Trophoblast cell (in vitro differentiated cells and primary cell): ENCODE measurements around the gene TAF5.

Experiments used
- DNase-seq, 2 donors: peaks; one replicate each; pipeline ENCODE4 v3.0.0-alpha.2; 2016
- H2AFZ ChIP-seq: 2 replicates; pipeline ENCODE4 v1.6.1; 2013; ENCODE audit warnings: low read length, moderate library complexity, mild to moderate bottlenecking; ENCODE audit not compliant: insufficient read depth, poor library complexity
- H2AK5ac ChIP-seq: 2 replicates; pipeline ENCODE4 v1.6.1; 2013; ENCODE audit warnings: mild to moderate bottlenecking, low read length
- H2BK120ac ChIP-seq: 2 replicates; pipeline ENCODE4 v1.6.1; 2013; ENCODE audit warnings: low read length, mild to moderate bottlenecking, moderate library complexity; ENCODE audit not compliant: insufficient read depth, poor library complexity
- H2BK12ac ChIP-seq: 2 replicates; pipeline ENCODE4 v1.6.1; 2013; ENCODE audit warnings: mild to moderate bottlenecking, low read length, moderate library complexity
- H2BK5ac ChIP-seq: 2 replicates; pipeline ENCODE4 v1.6.1; 2013; ENCODE audit warnings: low read length, low read depth, moderate library complexity, mild to moderate bottlenecking; ENCODE audit not compliant: poor library complexity
- H3K14ac ChIP-seq: 2 replicates; pipeline ENCODE4 v1.6.1; 2013; ENCODE audit warnings: mild to moderate bottlenecking, low read length
- H3K18ac ChIP-seq: 2 replicates; pipeline ENCODE4 v1.6.1; 2013; ENCODE audit warnings: mild to moderate bottlenecking, low read length
- H3K23ac ChIP-seq: 2 replicates; pipeline ENCODE4 v1.6.1; 2013; ENCODE audit warnings: low read length
- H3K27ac ChIP-seq: 2 replicates; pipeline ENCODE4 v1.5.1; 2013; ENCODE audit warnings: low read depth, mild to moderate bottlenecking, inconsistent platforms, low read length, moderate library complexity
- H3K27me3 ChIP-seq: 2 replicates; pipeline ENCODE4 v1.6.1; 2013; ENCODE audit warnings: inconsistent platforms, mild to moderate bottlenecking, low read length, moderate library complexity; ENCODE audit not compliant: insufficient read depth
- H3K36me3 ChIP-seq, 2 experiments: 1 replicate in 1 of 2; 2 replicates in 1 of 2; pipeline ENCODE4 v1.6.1; 2013; ENCODE audit warnings: low read length in 2 of 2, mild to moderate bottlenecking in 2 of 2, moderate library complexity in 1 of 2; ENCODE audit not compliant: insufficient read depth in 2 of 2, control insufficient read depth in 1 of 2
- H3K4ac ChIP-seq: 2 replicates; pipeline ENCODE4 v1.6.1; 2013; ENCODE audit warnings: low read depth, mild to moderate bottlenecking, low read length, moderate library complexity
- H3K4me1 ChIP-seq, 2 experiments: 1 replicate in 1 of 2; 2 replicates in 1 of 2; pipeline ENCODE4 v1.6.1; 2013; ENCODE audit warnings: low read length in 2 of 2, mild to moderate bottlenecking in 2 of 2, moderate library complexity in 1 of 2; ENCODE audit not compliant: insufficient read depth in 2 of 2, control insufficient read depth in 1 of 2
- H3K4me2 ChIP-seq: 2 replicates; pipeline ENCODE4 v1.6.1; 2013; ENCODE audit warnings: inconsistent platforms, mild to moderate bottlenecking, low read length, moderate library complexity
- H3K4me3 ChIP-seq: 2 replicates; pipeline ENCODE4 v1.5.1; 2013; ENCODE audit warnings: mild to moderate bottlenecking, low read depth, low read length, inconsistent platforms
- H3K79me1 ChIP-seq: one replicate; pipeline ENCODE4 v1.6.1; 2013; ENCODE audit warnings: low read length
- H3K79me2 ChIP-seq: 2 replicates; pipeline ENCODE4 v1.6.1; 2013; ENCODE audit warnings: low read length, mild to moderate bottlenecking; ENCODE audit not compliant: control insufficient read depth, insufficient read depth, poor library complexity
- H3K9ac ChIP-seq: 2 replicates; pipeline ENCODE4 v1.6.1; 2013; ENCODE audit warnings: mild to moderate bottlenecking, low read length
- H3K9me3 ChIP-seq: 2 replicates; pipeline ENCODE4 v1.6.1; 2013; ENCODE audit warnings: low read depth, mild to moderate bottlenecking, control low read depth, inconsistent platforms, low read length; ENCODE audit not compliant: insufficient read depth
- H4K12ac ChIP-seq: 2 replicates; pipeline ENCODE4 v1.6.1; 2013; ENCODE audit warnings: low read depth, mild to moderate bottlenecking, low read length, moderate library complexity
- H4K8ac ChIP-seq: 2 replicates; pipeline ENCODE4 v1.6.1; 2013; ENCODE audit warnings: low read depth, mild to moderate bottlenecking, low read length, moderate library complexity
- H4K91ac ChIP-seq: one replicate; pipeline ENCODE4 v1.6.1; 2013; ENCODE audit warnings: low read depth, mild to moderate bottlenecking, low read length, moderate library complexity
- WGBS: extraction: QIAGEN DNeasy Blood & Tissue Kit; methylation state at CpG from one replicate; pipeline ENCODE4 v1.1.7; 2013; ENCODE audit warnings: missing lambda C conversion rate; ENCODE audit not compliant: insufficient read length, insufficient coverage; ENCODE audit errors: extremely low coverage; 5-methylcytosine and 5-hydroxymethylcytosine counted together

TAF5 gene

GRCh38 chr10:103397191-103397825, 29.5 kb downstream of the TAF5 start:
- H3K27ac ChIP-seq = no peak overlapping the region
- no peak for DNase-seq
- no peak overlapping the region for H3K4me3 ChIP-seq
- no peak overlapping the region for H2BK120ac ChIP-seq
- H3K4ac ChIP-seq = peak overlapping the region; percentile 95
- H3K79me1 ChIP-seq = peaks cover 7% of the 10 kb centered on the region
- no peaks in the 10 kb centered on the region for H3K9me3 ChIP-seq
- no peak overlapping the region for H4K91ac ChIP-seq
- no peak overlapping the region for H2BK5ac ChIP-seq
- H3K4me1 ChIP-seq = peaks cover 3 to 12% of the 10 kb centered on the region in 2 experiments
- H2AK5ac ChIP-seq = no peak overlapping the region
- H2BK12ac ChIP-seq = no peak overlapping the region
- no CpG with 5 or more reads among the region's 19 CpGs for WGBS
- no peak overlapping the region for H3K23ac ChIP-seq
- peak overlapping the region; percentile 69 for H3K4me2 ChIP-seq
- peak overlapping the region; percentile 80 for H4K12ac ChIP-seq
- H3K14ac ChIP-seq = no peak overlapping the region
- H3K79me2 ChIP-seq = peaks cover 18% of the 10 kb centered on the region
- peak overlapping the region; percentile 57 for H2AFZ ChIP-seq
- H4K8ac ChIP-seq = no peak overlapping the region
- H3K9ac ChIP-seq = no peak overlapping the region
- H3K27me3 ChIP-seq = no peaks in the 10 kb centered on the region
- no peak overlapping the region for H3K18ac ChIP-seq
- peaks cover 14 to 31% of the 10 kb centered on the region in 2 experiments for H3K36me3 ChIP-seq

GRCh38 chr10:103413564-103413963, 45.8 kb downstream of the TAF5 start:
- Histone ChIP-seq H3K9me3 (no peaks in the 10 kb centered on the region), H4K91ac (no peak overlapping the region), H2BK5ac (no peak overlapping the region), H3K27ac (no peak overlapping the region), H2BK12ac (no peak overlapping the region), H3K4me3 (no peak overlapping the region), H3K79me1 (no peaks in the 10 kb centered on the region), H3K9ac (no peak overlapping the region), H3K23ac (no peak overlapping the region), H3K4ac (no peak overlapping the region), H3K18ac (no peak overlapping the region), H2BK120ac (no peak overlapping the region), H3K4me1 (no peaks in the 10 kb centered on the region), H3K36me3 (peaks cover 55 to 76% of the 10 kb centered on the region in 2 experiments), H2AFZ (no peak overlapping the region), H4K12ac (no peak overlapping the region), H2AK5ac (no peak overlapping the region), H3K79me2 (no peaks in the 10 kb centered on the region), H4K8ac (no peak overlapping the region), H3K27me3 (no peaks in the 10 kb centered on the region), H3K14ac (no peak overlapping the region), H3K4me2 (no peak overlapping the region)
- no peak for DNase-seq
- no CpG with 5 or more reads among the region's 2 CpGs for WGBS

GRCh38 chr10:103415581-103415980, 47.8 kb downstream of the TAF5 start:
- no peak overlapping the region for H3K4ac ChIP-seq
- no peak overlapping the region for H3K9ac ChIP-seq
- DNase-seq = no peak
- H2AFZ ChIP-seq = no peak overlapping the region
- no peak overlapping the region for H2BK12ac ChIP-seq
- no peaks in the 10 kb centered on the region for H3K4me1 ChIP-seq
- H3K27ac ChIP-seq = no peak overlapping the region
- no peaks in the 10 kb centered on the region for H3K9me3 ChIP-seq
- no peak overlapping the region for H4K12ac ChIP-seq
- no peak overlapping the region for H3K4me2 ChIP-seq
- H3K27me3 ChIP-seq = no peaks in the 10 kb centered on the region
- no peak overlapping the region for H3K23ac ChIP-seq
- no peak overlapping the region for H4K91ac ChIP-seq
- H2AK5ac ChIP-seq = no peak overlapping the region
- no peak overlapping the region for H2BK120ac ChIP-seq
- no peak overlapping the region for H3K4me3 ChIP-seq
- H3K14ac ChIP-seq = no peak overlapping the region
- WGBS = no CpG with 5 or more reads among the region's 8 CpGs
- peaks cover 64 to 84% of the 10 kb centered on the region in 2 experiments for H3K36me3 ChIP-seq
- no peaks in the 10 kb centered on the region for H3K79me2 ChIP-seq
- H2BK5ac ChIP-seq = no peak overlapping the region
- H3K18ac ChIP-seq = no peak overlapping the region
- no peak overlapping the region for H4K8ac ChIP-seq
- no peaks in the 10 kb centered on the region for H3K79me1 ChIP-seq

- Histone ChIP-seq H3K4ac (no peak overlapping the region), H3K9me3 (no peaks in the 10 kb centered on the region), H4K12ac (no peak overlapping the region), H2BK5ac (no peak overlapping the region), H3K27me3 (no peaks in the 10 kb centered on the region), H3K23ac (no peak overlapping the region), H4K91ac (no peak overlapping the region), H3K4me2 (no peak overlapping the region), H3K27ac (no peak overlapping the region), H3K4me3 (no peak overlapping the region), H2BK120ac (no peak overlapping the region), H2AK5ac (no peak overlapping the region), H3K79me2 (no peaks in the 10 kb centered on the region), H3K9ac (no peak overlapping the region), H3K14ac (no peak overlapping the region), H2AFZ (no peak overlapping the region), H3K4me1 (no peaks in the 10 kb centered on the region), H3K18ac (no peak overlapping the region), H3K79me1 (no peaks in the 10 kb centered on the region), H3K36me3 (peaks cover 64 to 88% of the 10 kb centered on the region in 2 experiments), H4K8ac (no peak overlapping the region), H2BK12ac (no peak overlapping the region)
- peak; percentile 72 to 86 for DNase-seq
- WGBS = no CpG with 5 or more reads among the region's 8 CpGs
Measured at GRCh38 chr10:103416436-103417147, 48.8 kb downstream of the TAF5 start.
